Memory B cell (primary cell): Measurements from ENCODE around the gene LMBR1L.
A peak's percentile ranks its signal among the peaks of the same experiment; 100 is the strongest.
"Not testable (repeated sequence)": the region's sequence is repeated elsewhere in the genome, so short reads cannot be mapped to it uniquely, and the experiment has no call there.

Experiments
- ATAC-seq: fragments of 150-1000 bp; cut with Tn5 transposase; 2 replicates; pipeline ENCODE4 v1.10.0; 2021; ENCODE audit warnings: low read depth, mild to moderate bottlenecking, moderate library complexity
- DNase-seq, 2 donors: peaks; one replicate each; pipeline ENCODE4 v3.0.0; 2022; ENCODE audit warnings: low spot score in 2 of 2
- H3K27ac Mint-ChIP-seq: one replicate; pipeline ENCODE4 v1.8.0; 2022; ENCODE audit warnings: mild to moderate bottlenecking, moderate library complexity, mixed read lengths
- H3K27me3 Mint-ChIP-seq: one replicate; pipeline ENCODE4 v1.8.0; 2022; ENCODE audit warnings: mixed read lengths
- H3K36me3 Mint-ChIP-seq: one replicate; pipeline ENCODE4 v1.8.0; 2022; ENCODE audit warnings: mild to moderate bottlenecking, mixed read lengths
- H3K4me1 Mint-ChIP-seq: one replicate; pipeline ENCODE4 v1.8.0; 2022; ENCODE audit warnings: mixed read lengths
- H3K4me3 Mint-ChIP-seq: one replicate; pipeline ENCODE4 v1.8.0; 2022; ENCODE audit warnings: mild to moderate bottlenecking, moderate library complexity, mixed read lengths
- H3K9me3 Mint-ChIP-seq: one replicate; pipeline ENCODE4 v1.8.0; 2022; ENCODE audit warnings: mixed read lengths

Gene LMBR1L

DNA sequence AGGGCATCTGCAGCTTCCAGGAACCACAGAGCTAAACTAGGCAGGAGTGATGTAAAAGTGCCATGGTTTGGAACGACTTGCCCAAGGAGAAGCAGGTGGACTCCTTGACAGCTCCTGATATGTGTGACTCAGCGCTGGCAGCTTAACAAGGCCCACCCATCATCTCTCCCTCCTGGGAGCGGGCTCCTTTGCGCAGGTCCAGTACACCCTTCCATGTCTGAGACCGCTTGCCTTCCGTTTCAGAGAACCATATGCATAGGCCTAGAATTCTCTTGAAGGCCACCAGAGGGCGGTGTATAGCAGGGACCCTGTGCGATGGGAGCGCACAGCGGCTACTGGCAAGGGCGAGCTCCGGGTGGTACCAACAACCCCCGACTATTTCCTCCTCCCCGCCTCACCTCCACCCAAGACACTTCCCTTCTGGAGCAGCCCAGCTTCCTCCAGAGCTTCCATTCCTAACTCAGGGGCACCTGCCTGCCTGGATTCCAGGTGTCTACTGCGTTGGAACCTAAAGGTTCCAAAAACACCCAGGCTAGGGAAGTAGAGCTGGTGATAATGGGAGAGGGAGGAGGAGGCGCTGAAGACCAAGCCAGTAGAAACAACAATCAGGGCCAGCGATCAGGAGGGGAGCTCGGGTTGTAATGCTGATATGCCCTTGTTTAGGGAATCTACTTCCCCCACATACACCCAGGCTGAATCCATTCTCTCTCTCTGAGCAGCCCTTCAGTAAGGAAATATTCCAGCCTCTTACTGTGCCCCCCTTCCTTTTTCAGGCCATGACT lies 22.3 kb downstream of the LMBR1L start:
- Mint-ChIP-seq H3K4me3 (no peak overlapping the region), H3K27ac (no peak overlapping the region), H3K36me3 (no peaks in the 10 kb centered on the region), H3K27me3 (peaks cover 14% of the 10 kb centered on the region), H3K4me1 (peaks cover 28% of the 10 kb centered on the region), H3K9me3 (no peaks in the 10 kb centered on the region)
- DNase-seq, result peak; percentile 68 to 71
- peak; percentile 85 for ATAC-seq

DNA sequence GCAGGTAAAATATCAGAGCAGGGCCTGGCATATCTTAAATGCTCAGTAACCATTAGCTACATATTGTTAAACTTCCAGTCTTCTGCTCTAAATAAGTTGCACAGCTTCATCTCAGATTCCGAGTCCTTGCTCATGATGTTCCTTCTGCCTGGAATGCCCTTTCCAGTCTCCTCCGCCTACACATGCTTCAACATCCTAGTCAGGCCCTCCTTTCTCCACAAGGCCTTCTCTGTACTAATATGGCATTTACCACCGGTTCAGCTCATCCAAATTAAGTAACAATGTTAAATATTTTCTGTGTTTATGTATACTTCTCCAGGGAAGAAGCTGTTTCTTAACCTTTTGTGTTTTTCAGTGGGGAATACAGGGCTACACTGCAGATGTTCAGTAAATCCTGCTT lies 24.5 kb downstream of the LMBR1L start:
- no peak overlapping the region for H3K4me3 Mint-ChIP-seq
- peaks cover 14% of the 10 kb centered on the region for H3K27me3 Mint-ChIP-seq
- no peak overlapping the region for H3K27ac Mint-ChIP-seq
- H3K4me1 Mint-ChIP-seq, result peaks cover 19% of the 10 kb centered on the region
- H3K9me3 Mint-ChIP-seq, result no peaks in the 10 kb centered on the region
- no peaks in the 10 kb centered on the region for H3K36me3 Mint-ChIP-seq
- DNase-seq, result no peak
- ATAC-seq, result no peak

DNA sequence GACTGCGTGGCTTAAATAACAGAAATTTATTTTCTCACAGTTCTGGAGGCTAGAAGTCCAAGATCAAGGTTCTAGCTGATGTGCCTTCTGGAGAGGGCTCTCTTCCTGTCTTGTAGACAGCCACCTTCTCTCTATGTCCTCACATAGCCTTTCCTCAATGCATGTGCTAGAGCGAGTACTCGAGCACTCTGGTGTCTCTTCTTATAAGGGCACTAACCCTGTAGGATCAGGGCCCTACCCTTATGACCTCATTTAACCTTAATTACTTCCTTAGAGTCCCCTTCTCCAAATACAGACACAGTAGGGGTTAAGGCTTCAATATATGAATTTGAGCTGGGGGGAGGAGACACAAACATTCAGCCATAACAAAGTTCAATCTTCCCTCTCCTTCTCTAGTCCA lies 26.2 kb downstream of the LMBR1L start:
- Mint-ChIP-seq H3K36me3 (no peaks in the 10 kb centered on the region), H3K9me3 (no peaks in the 10 kb centered on the region), H3K4me1 (peaks cover 10% of the 10 kb centered on the region), H3K27me3 (peaks cover 12% of the 10 kb centered on the region), H3K27ac (no peak overlapping the region), H3K4me3 (no peak overlapping the region)
- DNase-seq, result no peak
- ATAC-seq, result no peak

DNA sequence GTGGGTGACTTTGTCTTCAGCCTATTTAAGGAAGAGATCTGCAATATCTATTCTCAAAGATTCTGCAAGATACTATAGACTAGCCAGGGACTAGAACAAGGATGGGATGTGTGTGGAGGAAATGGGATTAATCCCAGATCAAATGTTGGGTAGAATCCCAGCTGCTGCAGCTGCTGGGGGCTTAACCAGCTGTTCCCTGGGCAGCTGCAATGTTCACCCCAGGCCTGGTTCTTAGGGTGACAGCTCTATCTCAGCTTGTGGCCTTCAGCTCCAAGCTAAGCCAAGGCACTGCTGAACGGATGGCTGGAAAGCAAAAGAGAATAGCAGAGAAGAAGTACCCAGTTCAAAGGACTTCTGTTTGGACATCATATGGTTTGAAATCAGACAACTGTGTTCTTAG lies 30.9 kb downstream of the LMBR1L start:
- Mint-ChIP-seq H3K36me3 (no peaks in the 10 kb centered on the region), H3K4me1 (no peaks in the 10 kb centered on the region), H3K9me3 (no peaks in the 10 kb centered on the region), H3K27me3 (peaks cover 6% of the 10 kb centered on the region), H3K27ac (no peak overlapping the region), H3K4me3 (no peak overlapping the region)
- ATAC-seq (no peak), DNase-seq (no peak)

DNA sequence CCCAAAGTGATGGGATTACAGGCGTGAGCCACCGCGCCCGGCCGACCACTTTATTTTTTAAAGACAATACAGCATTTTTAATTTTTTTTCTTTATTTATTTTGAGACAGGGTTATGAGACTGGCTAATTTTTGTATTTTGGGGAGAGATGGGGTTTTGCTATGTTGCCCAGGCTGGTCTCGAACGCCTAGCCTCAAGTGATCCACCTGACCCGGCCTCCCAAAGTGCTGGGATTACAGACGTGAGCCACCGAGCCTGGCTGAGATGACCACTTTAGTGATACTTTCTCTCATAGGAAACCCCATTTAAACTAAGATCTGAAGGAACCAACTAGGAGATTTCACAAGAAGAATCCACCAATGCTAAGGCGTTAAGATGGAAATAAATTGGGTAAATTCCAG lies 39.7 kb downstream of the LMBR1L start:
- H3K27me3 Mint-ChIP-seq, result no peaks in the 10 kb centered on the region
- no peak for ATAC-seq
- no peaks in the 10 kb centered on the region for H3K9me3 Mint-ChIP-seq
- H3K4me3 Mint-ChIP-seq, result no peak overlapping the region
- DNase-seq, result no peak
- H3K4me1 Mint-ChIP-seq, result peaks cover 12% of the 10 kb centered on the region
- no peaks in the 10 kb centered on the region for H3K36me3 Mint-ChIP-seq
- H3K27ac Mint-ChIP-seq, result no peak overlapping the region

DNA sequence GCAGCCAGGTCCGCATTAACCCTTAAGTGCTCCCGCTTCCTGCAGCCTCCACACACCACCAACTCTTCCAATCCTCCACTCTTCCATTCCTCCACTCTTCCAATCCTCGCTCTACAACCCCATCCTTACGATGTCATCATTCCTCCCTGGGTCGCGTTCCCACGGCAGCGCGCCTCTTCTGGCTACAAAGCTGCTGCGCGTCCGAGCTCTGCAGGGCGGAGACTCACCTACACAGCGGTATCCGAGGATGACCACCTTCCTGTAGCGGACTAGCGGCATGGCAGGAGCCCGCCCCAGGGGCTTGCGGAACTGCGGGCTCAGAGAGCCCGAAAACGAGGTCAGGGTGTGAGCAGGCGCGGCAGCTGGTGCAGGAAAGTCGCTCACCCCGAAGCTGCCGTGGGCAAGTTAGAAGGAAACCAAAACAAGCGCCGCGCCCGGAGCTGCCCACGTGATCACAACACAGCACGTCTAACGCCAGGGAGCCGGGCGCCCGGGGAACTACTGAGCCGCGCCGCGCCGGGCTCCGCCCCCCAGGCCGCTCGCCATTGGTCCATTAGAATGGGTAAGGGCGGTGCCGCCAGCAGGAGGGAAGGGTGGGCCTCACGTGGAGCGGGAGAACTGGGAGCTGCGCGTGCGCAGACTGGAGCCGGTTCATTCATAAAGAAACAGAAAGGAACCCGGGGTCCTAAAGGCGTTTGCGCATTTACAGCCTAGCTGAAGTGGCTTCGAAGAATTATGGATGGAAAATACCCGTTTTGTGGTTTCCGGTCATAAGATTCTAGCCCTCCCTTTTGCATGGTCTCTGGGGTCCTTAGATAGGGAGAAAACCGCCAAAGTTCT lies 40.9 kb downstream of the LMBR1L start, which contains the start of gene RHEBL1:
TSS of gene RHEBL1 (minus strand) at position 473 of the 840 bp plus-strand sequence. CDS start at position 279, 194 bp downstream.
- Mint-ChIP-seq H3K36me3 (no peaks in the 10 kb centered on the region), H3K4me1 (peaks cover 12% of the 10 kb centered on the region), H3K9me3 (no peaks in the 10 kb centered on the region), H3K27me3 (no peaks in the 10 kb centered on the region), H3K27ac (peak within 1 kb of the TSS; percentile 87), H3K4me3 (peak within 1 kb of the TSS; percentile 88)
- peak; percentile 90 to 97 for DNase-seq
- peak; percentile 95 for ATAC-seq

DNA sequence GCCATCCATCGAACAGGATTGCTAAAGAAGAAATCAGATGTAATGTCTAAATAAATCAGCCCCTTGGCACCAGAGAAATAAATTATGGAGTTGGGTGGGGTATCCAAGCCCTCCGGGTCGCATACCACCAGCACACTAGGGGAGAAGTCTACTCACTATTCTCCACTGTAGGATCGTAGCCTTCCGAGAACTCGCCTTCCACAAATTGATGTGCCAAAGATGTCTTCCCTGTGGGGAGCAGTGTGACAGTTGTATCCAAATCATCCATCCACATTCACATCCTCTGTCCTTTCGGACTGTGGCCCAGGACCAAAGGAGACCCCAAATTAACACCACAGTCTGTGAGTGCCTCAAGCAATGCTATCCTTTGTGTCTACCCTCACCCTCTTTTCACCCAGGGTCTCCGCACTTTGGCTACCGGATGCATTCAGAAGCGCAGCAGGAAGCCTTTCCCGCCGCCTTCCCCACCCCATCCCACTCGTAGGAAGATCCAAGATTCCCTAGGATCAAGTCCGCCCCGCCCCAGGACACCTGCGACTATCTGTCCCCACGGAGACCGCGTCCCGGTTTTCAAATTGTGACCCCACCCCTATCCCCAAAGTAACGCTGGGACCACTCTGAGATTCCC lies 41.7 kb downstream of the LMBR1L start:
- no peaks in the 10 kb centered on the region for H3K27me3 Mint-ChIP-seq
- DNase-seq (no peak), ATAC-seq (no peak)
- peaks cover 14% of the 10 kb centered on the region for H3K4me1 Mint-ChIP-seq
- H3K4me3 Mint-ChIP-seq, result peak overlapping the region; percentile 88
- H3K9me3 Mint-ChIP-seq, result no peaks in the 10 kb centered on the region
- H3K36me3 Mint-ChIP-seq, result no peaks in the 10 kb centered on the region
- H3K27ac Mint-ChIP-seq, result peak overlapping the region; percentile 87

DNA sequence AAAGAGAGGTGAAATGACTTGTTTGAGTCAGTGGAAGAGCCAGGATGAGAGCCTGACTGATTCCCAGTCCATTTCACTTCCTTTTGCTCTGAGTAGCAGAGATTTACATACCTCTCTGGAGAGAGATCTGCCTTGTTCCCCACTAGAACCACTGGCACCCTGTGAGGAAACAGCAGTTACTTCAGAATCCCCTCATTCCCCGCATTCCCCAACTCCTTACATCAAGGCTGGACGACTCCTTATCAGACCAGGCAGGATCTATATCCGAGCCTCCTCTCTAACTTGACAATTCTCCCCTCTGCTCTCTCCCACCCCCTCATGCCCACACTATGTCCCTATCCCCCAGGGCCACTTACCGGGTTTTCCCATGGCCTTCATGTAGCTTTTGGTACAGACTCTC lies 44.5 kb downstream of the LMBR1L start:
- Mint-ChIP-seq H3K4me1 (peaks cover 19% of the 10 kb centered on the region), H3K9me3 (no peaks in the 10 kb centered on the region), H3K27ac (no peak overlapping the region), H3K4me3 (no peak overlapping the region), H3K36me3 (no peaks in the 10 kb centered on the region), H3K27me3 (no peaks in the 10 kb centered on the region)
- no peak for ATAC-seq
- DNase-seq, result no peak

DNA sequence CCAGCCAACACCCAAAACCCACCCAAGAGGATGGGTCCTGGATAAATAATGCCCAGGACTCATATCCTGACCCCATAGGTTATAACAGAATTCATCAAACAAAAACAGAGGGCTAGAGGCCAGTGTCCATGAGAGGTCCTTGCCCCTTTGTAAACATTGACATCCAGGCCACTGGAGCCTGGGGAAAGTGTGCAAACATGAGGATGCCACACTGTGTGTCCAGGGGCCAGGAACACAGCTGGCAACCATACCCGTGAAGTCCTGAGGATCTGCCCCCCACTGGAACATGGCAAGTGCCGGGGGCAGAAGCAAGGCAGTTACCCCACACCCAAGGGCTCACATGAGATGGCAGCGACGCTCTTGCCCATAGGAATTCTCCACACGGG lies 45.9 kb downstream of the LMBR1L start:
- no peaks in the 10 kb centered on the region for H3K36me3 Mint-ChIP-seq
- H3K27me3 Mint-ChIP-seq, result no peaks in the 10 kb centered on the region
- no peaks in the 10 kb centered on the region for H3K9me3 Mint-ChIP-seq
- H3K4me3 Mint-ChIP-seq, result no peak overlapping the region
- no peak overlapping the region for H3K27ac Mint-ChIP-seq
- no peak for ATAC-seq
- peaks cover 17% of the 10 kb centered on the region for H3K4me1 Mint-ChIP-seq
- no peak for DNase-seq

DNA sequence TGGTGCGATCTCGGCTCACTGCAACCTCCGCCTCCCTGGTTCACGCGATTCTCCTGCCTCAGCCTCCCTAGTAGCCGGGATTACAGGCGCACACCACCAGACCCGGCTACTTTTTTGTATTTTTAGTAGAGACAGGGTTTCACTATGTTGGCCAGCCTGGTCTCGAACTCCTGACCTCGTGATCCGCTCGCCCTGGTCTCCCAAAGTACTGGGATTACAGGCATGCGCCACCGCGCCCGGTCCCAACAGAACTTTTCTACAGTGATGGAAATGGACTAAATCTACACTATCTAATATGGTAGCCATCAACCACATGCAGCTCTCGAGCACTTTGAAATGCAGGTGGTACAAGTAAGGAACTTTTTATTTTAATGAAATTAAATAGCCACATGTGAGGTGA lies 48.7 kb downstream of the LMBR1L start:
- Mint-ChIP-seq H3K4me1 (peaks cover 34% of the 10 kb centered on the region), H3K4me3 (peak overlapping the region; percentile 47)
- H3K36me3 Mint-ChIP-seq, ATAC-seq, H3K9me3 Mint-ChIP-seq, H3K27ac Mint-ChIP-seq, DNase-seq, H3K27me3 Mint-ChIP-seq: not testable (repeated sequence)

DNA sequence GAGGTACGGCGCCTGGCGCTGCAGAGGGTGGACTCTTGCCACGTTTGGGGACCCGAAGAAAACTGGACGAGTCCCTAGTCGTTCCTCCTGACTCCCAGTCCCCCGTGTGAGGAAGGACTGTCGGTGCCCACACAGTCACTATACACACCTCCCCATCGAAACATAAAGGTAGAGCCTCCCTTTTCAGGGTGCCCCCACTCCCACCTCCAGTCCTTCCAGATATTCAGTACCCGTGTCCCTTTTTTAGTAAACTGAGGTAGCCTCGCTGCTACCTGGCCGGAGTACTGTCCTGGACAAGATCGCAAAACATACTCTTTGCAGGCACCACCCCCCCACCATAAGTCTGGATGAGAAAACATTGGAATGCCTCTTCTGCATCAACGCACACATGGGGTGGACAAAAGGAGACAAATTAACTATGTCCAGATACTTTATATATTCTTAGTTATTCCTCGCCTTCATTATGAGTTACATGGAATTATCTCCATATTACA lies 49.4 kb downstream of the LMBR1L start:
- Mint-ChIP-seq H3K9me3 (no peaks in the 10 kb centered on the region), H3K27me3 (no peaks in the 10 kb centered on the region), H3K27ac (peak overlapping the region; percentile 90), H3K36me3 (no peaks in the 10 kb centered on the region), H3K4me3 (peak overlapping the region; percentile 90), H3K4me1 (peaks cover 41% of the 10 kb centered on the region)
- DNase-seq (no peak), ATAC-seq (no peak)

DNA sequence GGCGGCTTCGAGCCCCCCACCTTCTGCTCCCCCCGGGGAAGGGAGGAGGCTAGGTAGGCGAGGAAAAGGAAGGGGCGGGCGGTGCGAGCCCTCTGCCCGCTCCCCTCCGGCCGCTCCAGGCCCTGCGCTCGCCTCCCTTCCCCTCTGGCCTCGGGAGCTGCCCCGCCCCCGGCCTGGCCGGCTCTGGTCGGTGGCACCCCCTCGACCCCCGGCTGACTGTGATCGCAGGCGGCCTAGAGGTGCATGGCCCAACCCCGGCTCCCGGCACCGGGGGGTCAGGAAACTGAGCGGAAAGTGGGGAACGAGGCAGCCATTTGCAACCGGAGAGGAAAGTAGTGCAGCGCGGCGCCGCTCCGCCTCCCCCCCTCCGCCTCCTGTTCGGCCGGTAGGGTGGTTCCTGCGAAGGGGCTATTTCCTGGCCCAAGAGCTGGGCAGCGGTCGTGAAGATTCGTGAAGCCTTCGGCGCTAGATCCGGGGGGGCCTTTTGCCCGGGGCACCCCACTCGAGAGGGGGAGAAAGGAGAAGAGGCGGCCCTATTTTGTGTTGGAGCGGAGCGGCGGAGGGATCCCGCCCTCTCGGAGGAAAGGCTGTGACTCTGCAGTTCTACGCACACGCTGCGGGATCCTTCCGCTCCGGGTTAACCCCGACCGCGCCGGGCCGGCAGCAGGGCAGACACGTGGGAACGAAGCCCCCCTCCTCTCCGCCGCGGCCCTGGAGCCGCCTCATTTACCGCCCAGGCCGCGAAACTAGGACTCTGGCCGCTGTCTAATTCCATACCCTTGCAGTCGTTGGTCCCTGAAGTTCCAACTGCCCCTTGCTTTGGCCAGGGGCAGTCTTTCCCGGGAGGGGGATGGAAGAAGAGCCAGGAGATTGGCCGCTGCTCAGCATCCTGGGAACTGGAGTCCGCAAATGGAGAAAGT lies 50.1 kb downstream of the LMBR1L start, which contains the start of gene KMT2D:
TSS of gene KMT2D (minus strand) at position 558 of the 920 bp plus-strand sequence. CDS start 5,470 bp downstream, outside the sequence.
- ATAC-seq (peak; percentile 72), DNase-seq (peak; percentile 87 to 89)
- Mint-ChIP-seq H3K27me3 (no peaks in the 10 kb centered on the region), H3K9me3 (no peaks in the 10 kb centered on the region), H3K36me3 (peaks cover 3% of the 10 kb centered on the region), H3K4me1 (peaks cover 48% of the 10 kb centered on the region), H3K4me3 (peak within 1 kb of the TSS; percentile 90), H3K27ac (peak within 1 kb of the TSS; percentile 94)
